Kidney epithelial cell (primary cell): Measurements from ENCODE around the gene ZNF804B. TPM values are rescaled to one million over a fixed set of nuclear protein-coding genes. Genes with fewer than 3 reads are reported as not detected.

Source experiments
- DNase-seq: peaks from one replicate; pipeline ENCODE4 v3.0.0-alpha.2; 2010; ENCODE audit warnings: low read depth
- H3K27me3 ChIP-seq: 2 replicates; pipeline ENCODE4 v1.6.0; 2011; ENCODE audit warnings: low read length; ENCODE audit not compliant: control insufficient read depth, insufficient read depth
- H3K36me3 ChIP-seq: 2 replicates; pipeline ENCODE4 v1.5.1; 2011; ENCODE audit warnings: low read length; ENCODE audit not compliant: control insufficient read depth, insufficient read depth
- H3K4me3 ChIP-seq: 2 replicates; pipeline ENCODE4 v1.5.1; 2011; ENCODE audit warnings: low read depth, mild to moderate bottlenecking, control low read depth, low read length
- CTCF ChIP-seq: IDR thresholded peaks from 2 replicates; pipeline ENCODE4 v1.5.1; 2011; ENCODE audit warnings: mild to moderate bottlenecking, moderate library complexity, low read length, control low read depth, inconsistent platforms; ENCODE audit not compliant: insufficient read depth, poor library complexity, severe bottlenecking
- total RNA-seq: library from RNA; depleted of rRNA; stranded (reverse); fragments of >200 nt; gene quantifications from 2 replicates; pipeline ENCODE4 v1.2.3, GENCODE V29; 2015

ZNF804B gene
- total RNA-seq, 1 donor from 2014 or later, result not detected

DNA sequence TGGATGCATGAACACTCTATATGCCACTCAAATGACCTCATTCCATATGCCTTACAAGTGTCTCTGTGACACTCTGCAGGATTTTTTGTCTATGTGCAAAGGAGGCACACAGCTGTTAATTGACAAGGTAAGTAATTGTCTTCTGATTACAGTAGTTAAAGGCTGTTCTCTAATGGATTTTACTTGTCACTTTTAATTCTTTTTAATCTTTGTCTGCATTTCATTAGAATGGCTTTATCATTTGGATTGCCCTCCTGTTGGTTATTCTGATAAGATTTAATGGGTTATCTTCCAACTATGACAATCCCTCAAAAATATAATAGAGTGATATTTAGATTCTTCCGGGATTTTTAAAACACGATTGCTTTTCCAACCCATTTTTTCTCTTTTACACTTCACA is 326.1 kb downstream of the ZNF804B start:
- no peaks in the 10 kb centered on the region for H3K27me3 ChIP-seq
- no peak for DNase-seq
- no peak overlapping the region for H3K4me3 ChIP-seq
- no peak for TF ChIP-seq CTCF
- no peaks in the 10 kb centered on the region for H3K36me3 ChIP-seq

GRCh38 chr7:89091550-89091949 is 332.1 kb downstream of the ZNF804B start:
- H3K36me3 ChIP-seq, result no peaks in the 10 kb centered on the region
- DNase-seq, result no peak
- H3K4me3 ChIP-seq, result no peak overlapping the region
- TF ChIP-seq CTCF, result no peak
- H3K27me3 ChIP-seq, result no peaks in the 10 kb centered on the region

GRCh38 chr7:89094269-89094668 is 334.8 kb downstream of the ZNF804B start:
- no peak for DNase-seq
- Histone ChIP-seq H3K27me3 (no peaks in the 10 kb centered on the region), H3K4me3 (no peak overlapping the region), H3K36me3 (no peaks in the 10 kb centered on the region)
- TF ChIP-seq CTCF, result no peak

GRCh38 chr7:89103564-89103963 is 344.1 kb downstream of the ZNF804B start:
- no peaks in the 10 kb centered on the region for H3K36me3 ChIP-seq
- H3K27me3 ChIP-seq, result no peaks in the 10 kb centered on the region
- no peak for DNase-seq
- H3K4me3 ChIP-seq, result no peak overlapping the region
- no peak for TF ChIP-seq CTCF

DNA sequence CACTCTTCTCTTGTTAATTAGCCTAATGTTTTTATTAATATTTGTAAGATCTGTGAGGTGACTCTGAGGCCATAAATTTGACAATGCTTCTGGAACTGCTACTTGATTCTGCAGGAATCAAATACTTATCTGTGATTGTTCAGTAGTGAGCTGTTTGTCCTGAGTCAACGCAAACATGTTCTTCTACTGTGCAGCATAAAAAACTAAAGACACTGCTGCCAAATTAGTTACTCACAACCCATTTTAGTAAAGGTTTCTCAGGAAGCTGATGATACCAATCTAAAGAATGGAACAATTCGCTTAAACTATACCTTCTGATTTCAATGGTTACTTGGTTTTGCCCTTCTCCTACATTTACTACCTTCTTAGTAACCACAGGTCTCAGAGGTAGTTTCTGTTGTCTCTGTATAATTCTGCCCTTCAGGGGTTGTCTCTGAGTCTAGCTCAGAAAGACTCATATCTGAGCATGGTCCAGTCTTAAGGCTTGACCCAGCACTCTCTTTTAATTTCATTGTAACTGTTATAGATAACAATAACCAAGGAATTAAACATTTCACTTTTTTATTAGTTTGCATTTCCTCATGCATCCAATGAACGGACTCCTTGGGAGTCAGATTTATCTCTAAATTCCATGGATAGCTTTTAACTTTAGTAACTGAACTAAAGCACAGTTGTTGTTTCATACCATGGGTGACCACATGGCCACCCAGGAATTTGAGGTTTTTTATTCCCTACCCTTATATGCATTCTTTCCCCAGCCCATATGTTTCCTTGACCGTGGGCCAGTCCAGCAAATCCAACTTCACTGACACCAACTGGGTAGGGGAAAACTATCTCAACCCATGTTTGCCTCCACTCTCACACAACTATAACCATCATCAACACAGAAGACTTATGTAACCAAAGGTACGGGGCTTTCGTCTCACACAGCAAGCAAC is 345.5 kb downstream of the ZNF804B start:
- no peaks in the 10 kb centered on the region for H3K27me3 ChIP-seq
- H3K36me3 ChIP-seq, result no peaks in the 10 kb centered on the region
- TF ChIP-seq CTCF, result no peak
- no peak overlapping the region for H3K4me3 ChIP-seq
- DNase-seq, result no peak
